Measurements from ENCODE around the gene ZBTB43. TPM values are rescaled to one million over a fixed set of nuclear protein-coding genes. Genes with fewer than 3 reads are reported as not detected.

Gene ZBTB43
- total and polyA plus RNA-seq, 4 experiments from 2014 or later: 8.2 to 22.7 (median 15.7) TPM

DNA sequence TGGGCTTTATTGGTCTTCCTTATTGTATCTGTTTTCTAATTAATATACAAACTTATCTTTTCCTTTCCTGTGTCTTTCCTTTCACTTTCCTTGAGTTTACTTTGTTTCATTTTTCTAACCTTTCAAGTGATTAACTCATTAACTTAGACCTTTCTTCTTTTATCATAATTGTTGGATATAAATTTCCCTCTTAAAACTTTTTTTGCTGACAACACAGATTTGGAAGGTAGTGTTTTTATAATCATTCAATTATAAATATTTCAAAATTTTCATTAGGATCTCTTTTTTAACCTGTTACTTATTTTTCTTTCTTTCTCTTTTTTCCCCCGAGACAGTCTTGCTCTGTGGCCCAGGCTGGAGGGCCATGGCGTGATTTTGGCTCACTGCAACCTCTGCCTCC, 6.9 kb upstream of the ZBTB43 start:
- intact Hi-C loops (cut with micrococcal nuclease): no loop called here
- Mint-ChIP-seq H3K27me3 (peaks cover 4 to 7% of the 10 kb centered on the region in 2 donors), H3K4me3 (no peak overlapping the region), H3K9me3 (peaks cover 0 to 4% (median 0%) of the 10 kb centered on the region in 8 donors), H3K27ac (no peak overlapping the region), H3K4me1 (no peaks in the 10 kb centered on the region), H3K36me3 (no peaks in the 10 kb centered on the region)
- H3K27ac ChIP-seq (ENCODE audit: low read depth, low read length): no peak overlapping the region
- DNase-seq: no peak
- ChIA-PET POLR2A (ENCODE audit: partially characterized antibody) (no interaction called here), CTCF (ENCODE audit: partially characterized antibody) (no interaction called here)
- H3K9me3 ChIP-seq (ENCODE audit: control insufficient read depth in 1 of 2, low read length in 2 of 2): no peaks in the 10 kb centered on the region
- no peaks in the 10 kb centered on the region for H3K27me3 ChIP-seq (ENCODE audit: insufficient read depth, low read length)
- no peak overlapping the region for H3K4me3 ChIP-seq (ENCODE audit: low read length in 2 of 2)
- H3K4me1 ChIP-seq (ENCODE audit: insufficient read depth, low read length): no peaks in the 10 kb centered on the region
- H3K36me3 ChIP-seq (ENCODE audit: insufficient read depth, low read length): no peaks in the 10 kb centered on the region

DNA sequence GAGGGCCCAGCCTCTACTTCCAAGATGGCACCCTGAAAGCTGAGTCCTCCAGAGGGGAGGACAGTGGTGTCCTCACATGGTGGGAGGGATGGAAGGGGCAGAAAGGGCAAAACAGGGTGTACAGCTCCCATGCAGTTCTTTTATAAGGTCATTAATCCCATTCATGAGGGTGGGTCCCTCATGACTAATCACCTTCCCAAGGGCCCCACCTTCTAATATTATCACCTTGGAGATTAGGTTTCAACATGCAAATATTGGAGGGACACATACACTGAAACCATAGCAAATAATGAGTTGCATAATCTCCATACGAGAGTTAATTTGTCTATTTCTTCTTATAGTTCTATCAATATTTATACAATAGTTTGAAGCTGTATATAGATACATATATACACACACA, 5.8 kb upstream of the ZBTB43 start:
- H3K9me3 Mint-ChIP-seq: peaks cover 0 to 4% (median 0%) of the 10 kb centered on the region in 8 donors
- no peak overlapping the region for H3K4me3 Mint-ChIP-seq
- H3K36me3 ChIP-seq (ENCODE audit: insufficient read depth, low read length): no peaks in the 10 kb centered on the region
- peaks cover 0 to 1% of the 10 kb centered on the region in 2 donors for H3K36me3 Mint-ChIP-seq
- intact Hi-C loops (cut with micrococcal nuclease): no loop called here
- peaks cover 2 to 3% (median 3%) of the 10 kb centered on the region in 4 donors for H3K4me1 Mint-ChIP-seq
- no peaks in the 10 kb centered on the region for H3K27me3 ChIP-seq (ENCODE audit: insufficient read depth, low read length)
- no peak overlapping the region for H3K4me3 ChIP-seq (ENCODE audit: low read length in 2 of 2)
- H3K9me3 ChIP-seq (ENCODE audit: control insufficient read depth in 1 of 2, low read length in 2 of 2): no peaks in the 10 kb centered on the region
- ChIA-PET CTCF (ENCODE audit: partially characterized antibody) (no interaction called here), POLR2A (ENCODE audit: partially characterized antibody) (no interaction called here)
- H3K27ac Mint-ChIP-seq: no peak overlapping the region
- no peak for DNase-seq
- no peak overlapping the region for H3K27ac ChIP-seq (ENCODE audit: low read depth, low read length)
- H3K27me3 Mint-ChIP-seq: peaks cover 0 to 4% of the 10 kb centered on the region in 2 donors
- no peaks in the 10 kb centered on the region for H3K4me1 ChIP-seq (ENCODE audit: insufficient read depth, low read length)

DNA sequence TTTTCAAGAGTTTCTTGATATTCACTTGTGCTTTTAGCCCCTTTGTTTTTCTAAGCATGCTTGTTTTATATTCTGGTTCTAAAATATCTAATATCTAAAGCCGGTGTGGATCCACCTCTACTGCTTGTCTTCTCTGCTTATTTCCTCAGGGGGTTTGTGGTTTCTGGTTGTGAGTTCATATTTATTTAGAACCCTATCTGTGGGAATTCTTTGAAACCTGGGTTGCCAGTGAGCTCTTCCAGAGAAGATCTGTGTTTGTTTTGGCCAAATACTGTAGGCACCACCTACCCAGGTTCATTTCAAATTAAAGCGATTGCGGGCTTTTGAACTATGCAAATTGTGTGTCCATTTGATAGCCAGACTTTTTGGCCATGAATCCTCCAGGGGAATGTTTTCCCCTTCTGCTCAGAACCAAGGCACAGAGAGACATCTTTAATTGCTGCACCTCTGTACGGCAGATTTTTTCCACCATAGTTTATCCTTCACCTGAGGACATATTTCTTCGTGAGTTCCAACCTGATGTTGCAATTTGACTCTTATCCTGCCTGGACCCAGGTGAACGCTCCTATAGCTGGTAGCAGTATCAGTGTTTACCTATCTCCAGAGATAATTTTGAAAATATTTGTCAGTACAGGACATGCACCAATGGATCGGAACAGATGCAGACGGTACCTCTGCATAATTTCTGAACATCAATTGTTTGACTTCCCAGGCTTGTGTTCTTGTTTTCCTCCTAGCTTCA, 2.4 kb upstream of the ZBTB43 start:
- Histone ChIP-seq H3K4me3 (ENCODE audit: low read length in 2 of 2) (no peak overlapping the region), H3K36me3 (ENCODE audit: insufficient read depth, low read length) (no peaks in the 10 kb centered on the region), H3K27ac (ENCODE audit: low read depth, low read length) (no peak overlapping the region), H3K4me1 (ENCODE audit: insufficient read depth, low read length) (peaks cover 24% of the 10 kb centered on the region), H3K27me3 (ENCODE audit: insufficient read depth, low read length) (no peaks in the 10 kb centered on the region), H3K9me3 (ENCODE audit: control insufficient read depth in 1 of 2, low read length in 2 of 2) (no peaks in the 10 kb centered on the region)
- POLR2A ChIA-PET (ENCODE audit: partially characterized antibody): no interaction called here
- Mint-ChIP-seq H3K27me3 (no peaks in the 10 kb centered on the region), H3K4me1 (peaks cover 24 to 34% (median 29%) of the 10 kb centered on the region in 4 donors), H3K9me3 (peaks cover 0 to 2% (median 0%) of the 10 kb centered on the region in 8 donors), H3K36me3 (peaks cover 0 to 9% of the 10 kb centered on the region in 2 donors), H3K27ac (no peak overlapping the region), H3K4me3 (peak overlapping the region in 1 of 8 donors; percentile 3)
- DNase-seq: no peak
- intact Hi-C loops (cut with micrococcal nuclease): no loop called here
- CTCF ChIA-PET (ENCODE audit: partially characterized antibody): no interaction called here

DNA sequence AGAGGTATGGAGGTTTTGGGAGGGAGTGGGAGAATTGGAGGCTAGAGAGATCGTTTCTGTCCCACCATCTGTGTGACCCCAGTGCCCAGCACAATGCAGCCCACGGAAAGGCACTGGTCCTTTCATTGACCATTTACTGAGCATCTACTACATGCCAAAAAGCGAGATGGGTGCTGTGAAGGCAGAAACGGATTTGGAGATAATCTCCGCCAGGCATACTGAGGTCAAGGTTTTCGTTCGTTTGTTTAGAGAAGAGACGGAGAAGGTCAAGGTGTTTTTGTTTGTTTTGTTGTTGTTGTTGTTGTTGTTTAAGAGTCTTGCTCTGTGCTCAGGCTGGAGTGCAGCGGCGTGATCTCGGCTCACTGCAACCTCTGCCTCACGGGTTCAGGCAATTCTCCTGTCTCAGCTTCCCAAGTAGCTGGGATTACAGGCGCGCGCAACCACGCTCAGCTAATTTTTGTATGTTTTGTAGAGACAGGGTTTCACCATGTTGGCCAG, 593 bp upstream of the ZBTB43 start:
- CTCF ChIA-PET (ENCODE audit: partially characterized antibody): interaction anchor here (0.6 to 1.3 kb wide), 4 partner anchors 22 to 100 kb away, joined by 3 to 7 read pairs (median 6); no protein-coding TSS in a partner anchor
- Histone ChIP-seq H3K36me3 (ENCODE audit: insufficient read depth, low read length) (peaks cover 3% of the 10 kb centered on the region), H3K27ac (ENCODE audit: low read depth, low read length) (peak overlapping the region; percentile 96), H3K4me1 (ENCODE audit: insufficient read depth, low read length) (peaks cover 38% of the 10 kb centered on the region), H3K4me3 (ENCODE audit: low read length in 2 of 2) (peak overlapping the region in 1 of 2 donors; percentile 66), H3K9me3 (ENCODE audit: control insufficient read depth in 1 of 2, low read length in 2 of 2) (no peaks in the 10 kb centered on the region), H3K27me3 (ENCODE audit: insufficient read depth, low read length) (no peaks in the 10 kb centered on the region)
- DNase-seq: no peak
- POLR2A ChIA-PET (ENCODE audit: partially characterized antibody): interaction anchor here (1.0 to 2.3 kb wide), 10 partner anchors 14 to 646 kb away, joined by 3 to 23 read pairs (median 4); partner anchors contain the start of genes LRSAM1, RPL12 and ZBTB34
- H3K9me3 Mint-ChIP-seq: peaks cover 0 to 2% (median 0%) of the 10 kb centered on the region in 8 donors
- no peaks in the 10 kb centered on the region for H3K27me3 Mint-ChIP-seq
- H3K4me1 Mint-ChIP-seq: peaks cover 27 to 46% (median 37%) of the 10 kb centered on the region in 4 donors
- H3K36me3 Mint-ChIP-seq: peaks cover 0 to 18% of the 10 kb centered on the region in 2 donors
- peak overlapping the region; percentile 88 to 98 (median 97) for H3K27ac Mint-ChIP-seq
- intact Hi-C loops (cut with micrococcal nuclease): loop anchor here (1.0 to 2.0 kb wide), 2 partner anchors 56 to 81 kb away; partner anchors contain the start of gene ZBTB34
- peak overlapping the region; percentile 87 to 99 (median 96) for H3K4me3 Mint-ChIP-seq

DNA sequence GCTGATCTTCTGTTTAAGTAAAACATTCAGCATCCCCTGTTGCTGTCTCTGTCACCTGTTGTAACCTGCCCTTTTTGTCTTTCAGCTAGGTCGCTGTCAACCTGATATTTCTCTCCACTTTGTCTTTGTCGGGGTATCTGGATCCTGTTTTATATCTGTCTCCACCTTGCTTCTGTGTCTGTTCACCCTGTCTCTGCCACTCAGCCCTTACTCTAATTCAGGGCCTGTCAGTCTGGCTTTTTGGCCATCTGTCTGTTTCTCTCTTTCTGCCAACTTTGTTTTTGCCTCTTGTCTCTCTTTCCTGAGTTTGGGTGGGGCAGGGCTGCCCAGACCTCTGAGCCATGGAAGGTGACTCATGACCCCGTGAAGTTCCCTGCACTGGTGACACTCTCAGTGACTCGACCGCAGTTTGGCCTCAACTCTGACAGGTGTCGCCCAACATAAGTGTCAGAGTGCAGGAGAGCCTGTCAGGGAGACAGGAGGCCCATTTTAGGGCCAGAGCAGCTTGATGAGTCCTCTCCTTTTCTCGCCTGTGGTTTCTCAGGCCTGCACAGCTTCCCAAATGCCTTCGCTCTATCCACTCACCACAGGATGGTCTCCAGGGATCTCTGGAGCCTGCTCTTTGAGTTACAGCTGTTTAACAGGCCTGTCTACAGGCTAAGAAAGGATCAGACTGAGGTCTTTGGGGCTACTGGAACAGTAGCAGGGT, 868 bp downstream of the ZBTB43 start:
- H3K36me3 Mint-ChIP-seq: peaks cover 0 to 22% of the 10 kb centered on the region in 2 donors
- no peaks in the 10 kb centered on the region for H3K9me3 ChIP-seq (ENCODE audit: control insufficient read depth in 1 of 2, low read length in 2 of 2)
- peak overlapping the region; percentile 66 to 85 for H3K4me3 ChIP-seq (ENCODE audit: low read length in 2 of 2)
- H3K27ac ChIP-seq (ENCODE audit: low read depth, low read length): peak overlapping the region; percentile 96
- peak overlapping the region; percentile 94 to 99 (median 98) for H3K4me3 Mint-ChIP-seq
- intact Hi-C loops (cut with micrococcal nuclease): loop anchor here (2.0 kb wide), 1 partner anchor 83 kb away; no protein-coding TSS in a partner anchor
- ChIA-PET POLR2A (ENCODE audit: partially characterized antibody) (interaction anchor here (1.1 to 2.3 kb wide), 8 partner anchors 11 to 99 kb away, joined by 3 to 23 read pairs (median 4); partner anchors contain the start of gene ZBTB34), CTCF (ENCODE audit: partially characterized antibody) (interaction anchor here (0.7 kb wide), 1 partner anchor 99 kb away, joined by 3 read pairs; no protein-coding TSS in a partner anchor)
- H3K4me1 Mint-ChIP-seq: peaks cover 27 to 46% (median 39%) of the 10 kb centered on the region in 4 donors
- H3K27me3 ChIP-seq (ENCODE audit: insufficient read depth, low read length): no peaks in the 10 kb centered on the region
- H3K4me1 ChIP-seq (ENCODE audit: insufficient read depth, low read length): peaks cover 38% of the 10 kb centered on the region
- H3K27me3 Mint-ChIP-seq: no peaks in the 10 kb centered on the region
- peaks cover 7% of the 10 kb centered on the region for H3K36me3 ChIP-seq (ENCODE audit: insufficient read depth, low read length)
- H3K27ac Mint-ChIP-seq: peak overlapping the region; percentile 96 to 100 (median 99)
- H3K9me3 Mint-ChIP-seq: peaks cover 0 to 2% (median 0%) of the 10 kb centered on the region in 8 donors
- peak; percentile 59 to 95 (median 67) for DNase-seq

DNA sequence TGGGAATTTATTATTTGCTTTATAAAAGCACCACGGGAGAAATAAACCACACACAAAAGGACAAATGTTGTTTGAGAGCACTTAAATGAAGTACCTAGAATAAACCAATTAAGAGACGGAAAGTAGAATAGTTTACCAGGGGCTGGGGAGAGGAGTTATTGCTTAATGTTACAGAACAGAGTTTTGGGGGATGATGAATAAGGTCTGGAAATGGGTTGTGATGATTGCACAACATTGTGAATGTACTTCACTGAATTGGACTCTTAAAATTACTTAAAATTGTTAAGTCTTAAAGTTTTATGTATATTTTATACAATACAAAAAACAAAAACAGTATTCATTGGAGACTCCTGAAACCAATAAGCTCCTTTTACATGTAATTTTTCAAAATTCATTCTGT, 1.5 kb downstream of the ZBTB43 start:
- Histone ChIP-seq H3K36me3 (ENCODE audit: insufficient read depth, low read length) (peaks cover 7% of the 10 kb centered on the region), H3K27ac (ENCODE audit: low read depth, low read length) (peak overlapping the region; percentile 96), H3K27me3 (ENCODE audit: insufficient read depth, low read length) (no peaks in the 10 kb centered on the region), H3K4me3 (ENCODE audit: low read length in 2 of 2) (peak overlapping the region in 1 of 2 donors; percentile 66), H3K9me3 (ENCODE audit: control insufficient read depth in 1 of 2, low read length in 2 of 2) (no peaks in the 10 kb centered on the region), H3K4me1 (ENCODE audit: insufficient read depth, low read length) (peaks cover 38% of the 10 kb centered on the region)
- Mint-ChIP-seq H3K36me3 (peaks cover 0 to 24% of the 10 kb centered on the region in 2 donors), H3K9me3 (peaks cover 0 to 2% (median 0%) of the 10 kb centered on the region in 8 donors), H3K4me1 (peaks cover 29 to 46% (median 39%) of the 10 kb centered on the region in 4 donors), H3K4me3 (peak overlapping the region; percentile 94 to 99 (median 98)), H3K27me3 (no peaks in the 10 kb centered on the region), H3K27ac (peak overlapping the region; percentile 96 to 100 (median 99))
- intact Hi-C loops (cut with micrococcal nuclease): no loop called here
- ChIA-PET CTCF (ENCODE audit: partially characterized antibody) (interaction anchor here (0.7 to 1.5 kb wide), 3 partner anchors 14 to 100 kb away, joined by 3 to 6 read pairs (median 6); no protein-coding TSS in a partner anchor), POLR2A (ENCODE audit: partially characterized antibody) (interaction anchor here (1.1 to 2.3 kb wide), 2 partner anchors 11 to 83 kb away, joined by 4 to 23 read pairs; no protein-coding TSS in a partner anchor)
- DNase-seq: no peak
